DMS 273 treated with DMSO at 0.1 percent for 48 hours (cell line): ENCODE data around the gene OXNAD1.
"Not testable (repeated sequence)": the region's sequence is repeated elsewhere in the genome, so short reads cannot be mapped to it uniquely, and the experiment has no call there.

Source experiments
- DNase-seq: peaks from one replicate; lab custom pipeline; 2025; lab: John Stamatoyannopoulos, UW

Gene OXNAD1

GRCh38 chr3:16304061-16305010, 39.3 kb downstream of the OXNAD1 start:
- DNase-seq, result no peak

- DNase-seq, result no peak
Measured at GRCh38 chr3:16305111-16305541, 40.1 kb downstream of the OXNAD1 start.

- DNase-seq, result no peak
Measured at GRCh38 chr3:16307832-16308531, 43.0 kb downstream of the OXNAD1 start.

- DNase-seq, result no peak
Measured at GRCh38 chr3:16308727-16309126, 43.7 kb downstream of the OXNAD1 start.

GRCh38 chr3:16309558-16309957, 44.5 kb downstream of the OXNAD1 start:
- no peak for DNase-seq

- not testable (repeated sequence) for DNase-seq
Measured at GRCh38 chr3:16310486-16310885, 45.5 kb downstream of the OXNAD1 start.

- no peak for DNase-seq
Measured at GRCh38 chr3:16311960-16312451, 47.0 kb downstream of the OXNAD1 start.

GRCh38 chr3:16313886-16314645, 49.1 kb downstream of the OXNAD1 start:
- no peak for DNase-seq

- DNase-seq, result no peak
Measured at GRCh38 chr3:16315623-16316022, 50.6 kb downstream of the OXNAD1 start.

GRCh38 chr3:16316396-16316795, 51.4 kb downstream of the OXNAD1 start:
- DNase-seq, result no peak

- no peak for DNase-seq
Measured at GRCh38 chr3:16316847-16317560, 52.0 kb downstream of the OXNAD1 start.

GRCh38 chr3:16317561-16317945, 52.5 kb downstream of the OXNAD1 start:
- DNase-seq, result no peak

- no peak for DNase-seq
Measured at GRCh38 chr3:16318176-16318575, 53.2 kb downstream of the OXNAD1 start.

- no peak for DNase-seq
Measured at GRCh38 chr3:16319307-16319706, 54.3 kb downstream of the OXNAD1 start.

GRCh38 chr3:16319723-16320122, 54.7 kb downstream of the OXNAD1 start:
- no peak for DNase-seq

- DNase-seq, result no peak
Measured at GRCh38 chr3:16320711-16321110, 55.7 kb downstream of the OXNAD1 start.

- no peak for DNase-seq
Measured at GRCh38 chr3:16322189-16322588, 57.2 kb downstream of the OXNAD1 start.

- DNase-seq, result no peak
Measured at GRCh38 chr3:16323737-16324136, 58.7 kb downstream of the OXNAD1 start.

GRCh38 chr3:16325850-16326249, 60.8 kb downstream of the OXNAD1 start:
- no peak for DNase-seq

GRCh38 chr3:16326724-16327349, 61.8 kb downstream of the OXNAD1 start:
- DNase-seq, result no peak

- DNase-seq, result no peak
Measured at GRCh38 chr3:16328124-16328523, 63.1 kb downstream of the OXNAD1 start.
